SIG-M5 treated with dmso at 0.1 percent for 504 hours (cell line): ENCODE data around the gene LIPC.

Experiments used
- DNase-seq: peaks from one replicate; lab custom pipeline; 2025; ENCODE audit not compliant: unreplicated experiment; lab: John Stamatoyannopoulos, UW

LIPC gene

DNA sequence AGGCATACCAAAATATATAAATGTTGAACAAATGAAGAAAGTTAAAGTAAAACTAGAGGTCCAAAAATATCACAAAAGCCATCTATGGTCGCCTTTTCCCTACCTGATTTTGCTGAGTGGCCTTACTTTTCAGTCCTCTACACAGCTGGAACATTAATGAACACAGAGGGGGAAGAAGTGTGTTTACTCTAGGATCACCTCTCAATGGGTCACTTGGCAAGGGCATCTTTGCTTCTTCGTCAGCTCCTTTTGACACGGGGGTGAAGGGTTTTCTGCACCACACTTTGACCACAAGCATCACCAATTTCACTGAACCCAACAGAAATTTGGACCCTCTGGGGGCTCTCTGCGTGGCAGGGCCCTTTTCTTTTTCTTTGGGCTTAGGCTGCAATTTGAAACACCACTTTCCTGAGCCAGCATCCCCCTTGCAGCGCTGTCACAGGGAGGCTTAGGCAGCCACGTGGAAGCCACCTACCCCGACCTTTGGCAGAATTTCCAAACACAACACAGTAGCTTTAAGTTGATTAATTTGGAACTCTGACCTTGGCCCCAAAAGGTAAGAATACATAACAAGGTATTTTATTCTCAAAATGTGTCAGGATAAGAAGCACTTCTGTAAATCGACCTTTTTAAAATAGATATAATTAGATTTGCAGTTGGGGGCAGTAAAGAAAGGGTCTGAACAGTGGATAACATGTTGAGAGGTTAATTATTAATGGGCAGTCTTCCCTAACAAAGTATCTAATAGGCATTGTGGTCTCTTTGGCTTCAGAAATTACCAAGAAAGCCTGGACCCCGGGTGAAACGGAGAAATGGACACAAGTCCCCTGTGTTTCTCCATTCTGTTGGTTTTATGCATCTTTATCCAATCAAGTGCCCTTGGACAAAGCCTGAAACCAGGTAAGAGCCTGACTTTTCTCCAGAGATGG lies at the start of gene LIPC:
Gene LIPC, plus strand, starts transcription at position 771 of the 929 bp plus-strand sequence. Its CDS starts 42 bp downstream, at position 813.
- DNase-seq: no peak

DNA sequence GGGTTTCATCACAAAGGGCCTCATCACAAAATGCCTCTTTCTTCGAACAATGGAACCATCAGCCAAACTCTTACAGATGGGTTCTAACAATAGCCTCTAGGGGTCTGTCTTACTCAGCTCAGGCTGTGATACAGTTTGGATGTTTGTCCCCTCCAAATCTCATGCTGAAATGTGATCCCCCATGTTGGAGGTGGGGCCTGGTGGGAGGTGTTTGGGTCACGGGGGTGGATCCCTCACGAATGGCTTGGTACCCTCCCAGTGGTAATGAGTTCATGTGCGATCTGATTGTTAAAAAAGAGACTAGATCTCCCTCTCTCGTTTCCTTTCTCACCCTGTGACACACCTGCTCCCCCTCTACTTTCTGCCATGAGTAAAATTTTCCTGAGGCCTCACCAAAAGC lies 47.9 kb upstream of the LIPC start:
- no peak for DNase-seq

DNA sequence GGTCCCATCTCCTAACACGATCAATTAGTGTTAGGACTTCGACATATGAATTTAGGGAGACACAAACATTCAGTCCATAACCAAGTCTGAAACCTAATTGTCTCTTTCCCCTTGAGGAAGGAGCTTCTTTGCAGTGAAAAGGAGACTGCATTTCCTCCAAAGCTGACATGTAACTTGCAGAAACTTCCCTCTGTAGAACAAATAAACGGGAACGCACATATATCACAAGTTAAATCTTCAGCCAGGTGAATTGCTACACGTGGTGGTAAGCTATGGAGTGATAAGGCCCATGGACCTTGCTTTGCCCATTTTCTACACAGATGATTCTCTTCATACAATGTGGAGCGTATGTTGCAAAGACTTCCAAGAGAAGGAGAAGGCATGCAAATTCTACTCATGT lies 47.1 kb upstream of the LIPC start:
- no peak for DNase-seq

GRCh38 chr15:58386081-58386480 lies 45.7 kb upstream of the LIPC start:
- DNase-seq: no peak

DNA sequence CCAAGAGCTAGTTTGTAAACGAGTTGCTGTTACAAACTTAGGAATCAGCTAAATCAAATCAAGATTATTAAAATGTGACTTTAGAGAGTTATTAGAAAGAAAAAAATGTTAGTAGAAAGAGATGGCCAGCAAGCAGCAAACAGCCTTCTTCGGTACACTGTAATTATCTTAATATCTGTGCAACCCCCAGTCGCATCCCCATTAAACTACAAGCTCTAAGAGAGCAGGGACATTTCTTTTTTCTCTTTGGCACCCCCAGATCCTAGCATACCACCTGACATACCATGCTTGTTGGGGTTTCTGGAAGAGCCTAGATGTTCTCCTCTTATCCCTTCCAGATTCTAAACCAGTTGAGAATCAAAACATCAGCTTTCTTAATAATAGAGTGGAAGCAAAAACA lies 45.1 kb upstream of the LIPC start:
- no peak for DNase-seq

DNA sequence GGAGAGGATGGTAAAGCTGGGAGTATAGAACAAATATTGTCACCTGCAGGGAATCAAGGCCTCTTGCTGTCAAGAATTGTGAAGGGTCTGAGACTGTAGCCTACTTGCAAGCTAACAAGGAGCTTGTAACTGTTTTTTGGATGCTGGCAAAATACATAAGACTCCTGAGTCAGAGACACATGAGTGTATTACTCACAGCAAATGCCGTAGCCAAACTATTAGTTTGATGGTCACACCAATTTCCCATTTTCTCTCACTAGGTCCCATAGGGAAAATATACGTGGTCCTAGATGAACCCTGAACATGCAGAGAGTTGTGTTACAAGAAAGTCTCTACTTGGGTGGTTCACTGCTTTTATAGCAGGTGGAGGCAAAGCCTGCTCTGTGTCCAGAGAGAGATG lies 44.7 kb upstream of the LIPC start:
- DNase-seq: no peak

- no peak for DNase-seq
These were observed 43.6 kb upstream of the LIPC start for GRCh38 chr15:58388211-58388610.

DNA sequence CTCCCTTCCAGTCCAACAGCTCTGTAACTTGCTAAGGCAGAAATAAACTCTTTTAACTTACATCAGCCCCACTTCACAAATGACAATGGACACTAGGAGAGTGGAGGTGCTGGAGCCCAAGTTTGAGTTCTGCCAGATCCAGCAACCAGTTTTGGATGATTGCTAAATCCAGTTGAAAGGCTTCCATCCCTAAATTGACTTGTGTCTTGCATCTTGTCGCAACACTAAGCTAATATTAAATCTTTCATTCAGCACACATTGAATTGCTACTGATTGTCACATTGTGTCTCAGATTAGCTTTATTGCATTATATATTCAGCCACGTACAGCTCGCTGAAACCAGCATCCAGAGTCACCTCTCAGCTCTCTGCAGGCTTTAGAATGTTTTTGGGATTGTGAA lies 41.7 kb upstream of the LIPC start:
- DNase-seq: no peak

DNA sequence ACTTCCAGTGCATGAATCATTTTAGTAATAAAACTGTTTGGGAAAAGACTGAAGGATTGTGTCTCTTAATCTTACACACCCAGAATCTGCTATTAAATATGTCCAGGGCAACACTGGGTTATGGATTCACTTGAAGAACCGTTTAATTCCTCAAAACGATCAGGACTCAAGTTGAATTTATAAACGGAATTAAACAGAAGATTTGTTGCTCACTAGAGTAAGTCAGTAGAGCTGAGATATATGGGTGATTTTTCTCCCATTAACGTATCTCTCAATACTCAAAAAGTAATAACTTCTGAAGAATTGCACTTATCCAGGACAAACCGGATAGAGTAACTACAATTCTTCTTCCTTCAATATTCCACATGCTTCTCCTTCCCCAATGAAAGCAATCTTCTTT lies 41.1 kb upstream of the LIPC start:
- DNase-seq: no peak

DNA sequence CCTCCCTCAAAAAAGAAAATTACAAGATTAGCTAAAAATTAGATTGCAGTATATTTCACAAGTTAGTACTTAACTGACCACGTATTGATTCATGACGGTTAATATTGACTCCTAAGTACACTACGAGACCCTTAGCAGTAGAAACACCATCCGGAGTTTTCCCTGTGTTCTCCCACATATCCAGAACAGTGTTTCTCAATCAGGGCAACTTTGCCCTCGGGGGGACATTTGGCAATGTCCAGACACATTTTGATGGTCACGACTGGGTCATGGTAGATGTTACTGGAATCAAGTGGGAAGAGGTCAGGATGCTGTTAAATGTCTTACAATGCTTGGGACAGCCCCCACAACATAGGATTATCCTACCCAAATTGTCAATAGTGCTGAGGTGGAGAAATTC lies 40.7 kb upstream of the LIPC start:
- DNase-seq: no peak

GRCh38 chr15:58392141-58392540 lies 39.6 kb upstream of the LIPC start:
- no peak for DNase-seq

GRCh38 chr15:58392611-58393161 lies 39.1 kb upstream of the LIPC start:
- DNase-seq: no peak

GRCh38 chr15:58393241-58393662 lies 38.5 kb upstream of the LIPC start:
- DNase-seq: no peak

GRCh38 chr15:58396181-58396580 lies 35.6 kb upstream of the LIPC start:
- no peak for DNase-seq

GRCh38 chr15:58398071-58398470 lies 33.7 kb upstream of the LIPC start:
- no peak for DNase-seq

GRCh38 chr15:58398643-58399042 lies 33.1 kb upstream of the LIPC start:
- no peak for DNase-seq

GRCh38 chr15:58399739-58400138 lies 32.1 kb upstream of the LIPC start:
- DNase-seq: no peak

DNA sequence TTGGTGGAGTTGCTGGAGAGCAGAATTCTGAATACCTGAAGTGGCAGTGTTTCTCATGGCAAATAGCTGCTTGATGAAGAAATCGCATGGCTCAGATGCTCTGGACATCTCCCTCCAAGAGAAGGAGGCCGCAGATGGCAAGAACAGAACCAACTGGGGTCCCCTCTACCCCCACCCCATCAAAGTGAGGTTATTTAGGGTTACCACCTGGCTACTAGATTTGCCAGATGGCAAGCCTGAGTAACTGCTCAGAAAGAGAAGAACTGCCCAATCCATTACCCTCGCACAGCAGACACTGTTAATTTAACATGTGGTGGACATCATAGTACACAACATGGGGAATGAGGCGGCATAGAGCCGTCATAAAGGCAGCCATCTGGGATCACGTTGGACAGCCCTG lies 30.5 kb upstream of the LIPC start:
- no peak for DNase-seq

DNA sequence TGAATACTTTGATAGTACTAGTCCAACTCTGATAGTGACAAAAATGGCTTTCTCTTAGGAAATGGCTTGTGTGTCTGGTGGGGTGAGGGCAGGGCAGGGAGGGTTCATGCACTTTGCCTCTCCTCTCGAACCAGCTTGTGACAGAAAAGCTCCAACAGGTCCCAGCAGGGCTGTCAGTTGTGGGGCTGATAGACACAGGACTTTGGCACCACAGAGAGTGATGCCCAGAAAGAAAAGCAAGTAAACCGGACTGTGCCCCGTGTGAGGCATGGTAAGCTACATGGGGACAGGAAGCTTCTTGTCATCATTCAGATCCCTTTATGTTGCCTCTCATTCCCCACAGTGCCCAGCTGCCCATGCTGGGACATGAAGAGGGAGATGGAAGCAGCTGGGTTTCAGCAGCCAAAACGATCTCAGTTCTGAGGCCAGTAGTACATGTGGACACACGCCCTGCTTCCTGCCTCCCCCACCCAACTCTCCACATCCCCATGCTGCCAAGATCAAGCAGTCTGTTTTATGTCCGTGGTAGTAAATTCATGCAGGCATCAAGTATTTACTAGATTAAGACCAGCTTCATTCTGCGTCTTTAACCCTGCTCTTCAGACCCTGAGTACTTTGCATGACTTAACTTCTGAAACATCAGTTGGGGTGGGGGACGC lies 29.7 kb upstream of the LIPC start:
- no peak for DNase-seq

GRCh38 chr15:58403581-58403980 lies 28.2 kb upstream of the LIPC start:
- DNase-seq: no peak

DNA sequence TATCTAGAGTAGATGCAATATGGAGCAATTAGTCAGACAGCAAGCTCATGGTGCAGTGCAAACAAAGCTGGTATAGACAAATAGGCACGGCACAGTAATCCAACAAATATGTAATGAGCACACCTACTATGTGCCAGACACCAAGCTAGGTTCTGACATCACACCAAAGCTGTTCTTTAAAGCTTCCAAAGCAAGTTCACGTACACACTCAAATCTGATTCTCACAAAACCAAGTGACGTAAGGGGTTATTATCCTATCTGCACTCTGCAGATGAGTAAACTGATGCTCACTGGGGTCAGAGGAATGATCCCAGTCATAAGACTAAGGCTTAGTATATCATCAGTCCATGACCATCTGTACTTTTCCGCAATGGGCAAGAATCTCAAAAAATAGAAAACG lies 27.8 kb upstream of the LIPC start:
- DNase-seq: no peak

GRCh38 chr15:58404722-58405121 lies 27.1 kb upstream of the LIPC start:
- no peak for DNase-seq
